Activated naive CD4-positive, alpha-beta T cell treated with anti-CD3 and anti-CD28 coated beads, Interleukin-2, amount 50 U/mL, for 16 hours (primary cell): ENCODE data around the gene DGUOK.
A peak's percentile ranks its signal among the peaks of the same experiment; 100 is the strongest.
"Not testable (repeated sequence)": the region's sequence is repeated elsewhere in the genome, so short reads cannot be mapped to it uniquely, and the experiment has no call there.

Source experiments
- DNase-seq: peaks from one replicate; pipeline ENCODE4 v3.0.0-alpha.2; 2020

The DGUOK gene

GRCh38 chr2:73901143-73901542, 25.5 kb upstream of the DGUOK start:
- no peak for DNase-seq

- DNase-seq: no peak
Observed at GRCh38 chr2:73902284-73902683, 24.4 kb upstream of the DGUOK start.

- no peak for DNase-seq
Observed at GRCh38 chr2:73903313-73903712, 23.4 kb upstream of the DGUOK start.

GRCh38 chr2:73903949-73904613, 22.6 kb upstream of the DGUOK start:
- not testable (repeated sequence) for DNase-seq

- DNase-seq: no peak
Observed at GRCh38 chr2:73904952-73905351, 21.7 kb upstream of the DGUOK start.

GRCh38 chr2:73906847-73907505, 19.7 kb upstream of the DGUOK start:
- no peak for DNase-seq

- DNase-seq: peak; percentile 58
Observed at GRCh38 chr2:73907840-73908452, 18.7 kb upstream of the DGUOK start.

- no peak for DNase-seq
Observed at GRCh38 chr2:73908689-73909652, 17.7 kb upstream of the DGUOK start.

- no peak for DNase-seq
Observed at GRCh38 chr2:73910873-73911547, 15.7 kb upstream of the DGUOK start.

GRCh38 chr2:73911548-73912208, 15.0 kb upstream of the DGUOK start:
- DNase-seq: no peak

- no peak for DNase-seq
Observed at GRCh38 chr2:73913414-73914054, 13.1 kb upstream of the DGUOK start.

- no peak for DNase-seq
Observed at GRCh38 chr2:73914667-73915066, 12.0 kb upstream of the DGUOK start.

GRCh38 chr2:73915437-73915993, 11.2 kb upstream of the DGUOK start:
- DNase-seq: no peak

- DNase-seq: no peak
Observed at GRCh38 chr2:73916666-73917065, 10.0 kb upstream of the DGUOK start.

GRCh38 chr2:73917296-73917695, 9.4 kb upstream of the DGUOK start:
- DNase-seq: no peak

GRCh38 chr2:73917696-73918207, 8.9 kb upstream of the DGUOK start:
- DNase-seq: no peak

GRCh38 chr2:73918856-73919255, 7.8 kb upstream of the DGUOK start:
- DNase-seq: no peak

- no peak for DNase-seq
Observed at GRCh38 chr2:73919596-73920228, 7.0 kb upstream of the DGUOK start.

- peak; percentile 48 for DNase-seq
Observed at GRCh38 chr2:73920577-73921545, 5.8 kb upstream of the DGUOK start.
